HFFc6 (cell line): Measurements from ENCODE around the gene CIDEB. TPM values are rescaled to one million over a fixed set of nuclear protein-coding genes. Genes with fewer than 3 reads are reported as not detected.

ENCODE experiments used
- DNase-seq: peaks from one replicate; pipeline ENCODE4 v3.0.0-alpha.2; 2018
- H3K27ac Mint-ChIP-seq: 2 replicates; pipeline ENCODE4 v1.8.0; 2020; ENCODE audit warnings: mild to moderate bottlenecking, mixed read lengths
- H3K27me3 Mint-ChIP-seq: 2 replicates; pipeline ENCODE4 v1.8.0; 2021; ENCODE audit warnings: mild to moderate bottlenecking, moderate library complexity, mixed read lengths; ENCODE audit not compliant: insufficient read depth
- H3K36me3 Mint-ChIP-seq: 2 replicates; pipeline ENCODE4 v1.8.0; 2021; ENCODE audit warnings: low read depth, mixed read lengths
- H3K4me1 Mint-ChIP-seq: 2 replicates; pipeline ENCODE4 v1.8.0; 2020; ENCODE audit warnings: low read depth, mixed read lengths
- H3K4me3 Mint-ChIP-seq: 2 replicates; pipeline ENCODE4 v1.8.0; 2020; ENCODE audit warnings: mild to moderate bottlenecking, moderate library complexity, mixed read lengths
- H3K9me3 Mint-ChIP-seq: 2 replicates; pipeline ENCODE4 v1.8.0; 2020; ENCODE audit warnings: mild to moderate bottlenecking, mixed read lengths
- CTCF ChIP-seq: fragments of 200-600 bp; sonication (generic); IDR thresholded peaks from 2 replicates; pipeline ENCODE4 v1.5.0; 2021; ENCODE audit warnings: antibody characterized with exemption, mild to moderate bottlenecking
- total RNA-seq, 6 experiments: library from RNA; stranded (reverse); fragmentation: NEBNext Ultra II Directional; extraction: Animal tissue kit (Norgen Biotek cat#: 25700); gene quantifications; 2 replicates in 1 of 6; 3 replicates in 5 of 6; pipeline ENCODE4 v1.2.3, GENCODE V29; 2021

The CIDEB gene
- total RNA-seq, 6 experiments from 2014 or later, result 0.17 to 0.40 (median 0.20) TPM; not detected in 1

GRCh38 chr14:24310646-24311604 is 3.1 kb upstream of the CIDEB start, which contains the start of gene LTB4R:
Gene LTB4R, plus strand, starts transcription at chr14:24311502. Its CDS starts 4,150 bp downstream, at chr14:24315652.
- peak; percentile 68 for DNase-seq
- H3K27me3 Mint-ChIP-seq, result peaks cover 10% of the 10 kb centered on the region
- no peak within 1 kb of the TSS for H3K4me3 Mint-ChIP-seq
- peak; percentile 72 for TF ChIP-seq CTCF
- H3K36me3 Mint-ChIP-seq, result peaks cover 8% of the 10 kb centered on the region
- H3K9me3 Mint-ChIP-seq, result no peaks in the 10 kb centered on the region
- peaks cover 23% of the 10 kb centered on the region for H3K4me1 Mint-ChIP-seq
- 0 out of 2 replicates have a peak within 1 kb of the TSS, but pooled peaks have one; percentile 43 for H3K27ac Mint-ChIP-seq

GRCh38 chr14:24310265-24310645 is 2.5 kb upstream of the CIDEB start:
- Mint-ChIP-seq H3K4me3 (no peak overlapping the region), H3K36me3 (peaks cover 15% of the 10 kb centered on the region), H3K27me3 (peaks cover 6% of the 10 kb centered on the region), H3K27ac (0 out of 2 replicates have a peak overlapping the region, but pooled peaks have one; percentile 43), H3K4me1 (peaks cover 23% of the 10 kb centered on the region), H3K9me3 (no peaks in the 10 kb centered on the region)
- DNase-seq, result no peak
- TF ChIP-seq CTCF, result no peak

GRCh38 chr14:24309538-24310264 is 1.9 kb upstream of the CIDEB start, which contains the start of gene LTB4R2:
Gene LTB4R2, plus strand, starts transcription at chr14:24310140. Its CDS starts 525 bp downstream, at chr14:24310665.
- Mint-ChIP-seq H3K4me1 (peaks cover 23% of the 10 kb centered on the region), H3K4me3 (no peak within 1 kb of the TSS; the same call in 1 of the 2 replicates), H3K36me3 (peaks cover 20% of the 10 kb centered on the region), H3K9me3 (no peaks in the 10 kb centered on the region), H3K27ac (0 out of 2 replicates have a peak within 1 kb of the TSS, but pooled peaks have one; percentile 43), H3K27me3 (peaks cover 4% of the 10 kb centered on the region)
- no peak for DNase-seq
- TF ChIP-seq CTCF, result no peak

GRCh38 chr14:24308342-24309124 is 756 bp upstream of the CIDEB start:
- Mint-ChIP-seq H3K27ac (no peak overlapping the region), H3K4me3 (no peak overlapping the region), H3K9me3 (no peaks in the 10 kb centered on the region), H3K36me3 (peaks cover 29% of the 10 kb centered on the region), H3K27me3 (peaks cover 3% of the 10 kb centered on the region; the same call in 1 of the 2 replicates), H3K4me1 (peaks cover 23% of the 10 kb centered on the region)
- no peak for DNase-seq
- TF ChIP-seq CTCF, result peak; percentile 45; the same call in 1 of the 2 replicates

- H3K27me3 Mint-ChIP-seq, result peaks cover 3% of the 10 kb centered on the region; the same call in 1 of the 2 replicates
- H3K27ac Mint-ChIP-seq, result no peak overlapping the region; the same call in 1 of the 2 replicates
- peaks cover 29% of the 10 kb centered on the region for H3K36me3 Mint-ChIP-seq
- no peak for TF ChIP-seq CTCF
- H3K4me1 Mint-ChIP-seq, result peaks cover 23% of the 10 kb centered on the region
- no peaks in the 10 kb centered on the region for H3K9me3 Mint-ChIP-seq
- H3K4me3 Mint-ChIP-seq, result no peak overlapping the region
- no peak for DNase-seq
Observed at GRCh38 chr14:24307156-24307574, 612 bp downstream of the CIDEB start.
